Measurements from ENCODE around the gene TMEM202.

DNA sequence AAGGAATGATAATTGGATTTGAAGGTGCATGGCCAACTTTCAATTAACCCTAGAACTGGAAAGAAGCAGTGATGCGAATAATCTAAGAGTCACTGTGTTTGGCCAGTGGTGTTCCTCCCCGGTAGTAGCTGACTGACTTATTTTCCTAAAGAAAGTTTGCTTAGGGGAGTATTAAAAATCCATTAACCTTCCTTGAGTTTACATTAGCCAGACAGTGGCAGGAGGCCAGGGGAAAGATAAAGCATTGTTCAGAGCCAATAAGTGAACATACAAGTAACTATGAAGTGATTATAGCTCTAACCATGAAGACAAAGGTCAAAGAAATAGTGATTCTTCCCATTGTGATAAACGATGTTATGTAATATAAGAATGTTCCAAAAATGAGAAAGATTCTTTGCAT is 8.9 kb upstream of the TMEM202 start:
- TF ChIP-seq SREBF2 (IDR thresholded peaks at IDR 0.05) (no peak), EHMT2 (IDR thresholded peaks at IDR 0.05; ENCODE audit: low read depth) (no peak), MAFK (IDR thresholded peaks at IDR 0.05; ENCODE audit: partially characterized antibody) (no peak)
- TF ChIP-seq, protein P1, sequence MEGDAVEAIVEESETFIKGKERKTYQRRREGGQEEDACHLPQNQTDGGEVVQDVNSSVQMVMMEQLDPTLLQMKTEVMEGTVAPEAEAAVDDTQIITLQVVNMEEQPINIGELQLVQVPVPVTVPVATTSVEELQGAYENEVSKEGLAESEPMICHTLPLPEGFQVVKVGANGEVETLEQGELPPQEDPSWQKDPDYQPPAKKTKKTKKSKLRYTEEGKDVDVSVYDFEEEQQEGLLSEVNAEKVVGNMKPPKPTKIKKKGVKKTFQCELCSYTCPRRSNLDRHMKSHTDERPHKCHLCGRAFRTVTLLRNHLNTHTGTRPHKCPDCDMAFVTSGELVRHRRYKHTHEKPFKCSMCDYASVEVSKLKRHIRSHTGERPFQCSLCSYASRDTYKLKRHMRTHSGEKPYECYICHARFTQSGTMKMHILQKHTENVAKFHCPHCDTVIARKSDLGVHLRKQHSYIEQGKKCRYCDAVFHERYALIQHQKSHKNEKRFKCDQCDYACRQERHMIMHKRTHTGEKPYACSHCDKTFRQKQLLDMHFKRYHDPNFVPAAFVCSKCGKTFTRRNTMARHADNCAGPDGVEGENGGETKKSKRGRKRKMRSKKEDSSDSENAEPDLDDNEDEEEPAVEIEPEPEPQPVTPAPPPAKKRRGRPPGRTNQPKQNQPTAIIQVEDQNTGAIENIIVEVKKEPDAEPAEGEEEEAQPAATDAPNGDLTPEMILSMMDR (IDR thresholded peaks at IDR 0.05), result no peak
- TF ChIP-seq, protein P2, sequence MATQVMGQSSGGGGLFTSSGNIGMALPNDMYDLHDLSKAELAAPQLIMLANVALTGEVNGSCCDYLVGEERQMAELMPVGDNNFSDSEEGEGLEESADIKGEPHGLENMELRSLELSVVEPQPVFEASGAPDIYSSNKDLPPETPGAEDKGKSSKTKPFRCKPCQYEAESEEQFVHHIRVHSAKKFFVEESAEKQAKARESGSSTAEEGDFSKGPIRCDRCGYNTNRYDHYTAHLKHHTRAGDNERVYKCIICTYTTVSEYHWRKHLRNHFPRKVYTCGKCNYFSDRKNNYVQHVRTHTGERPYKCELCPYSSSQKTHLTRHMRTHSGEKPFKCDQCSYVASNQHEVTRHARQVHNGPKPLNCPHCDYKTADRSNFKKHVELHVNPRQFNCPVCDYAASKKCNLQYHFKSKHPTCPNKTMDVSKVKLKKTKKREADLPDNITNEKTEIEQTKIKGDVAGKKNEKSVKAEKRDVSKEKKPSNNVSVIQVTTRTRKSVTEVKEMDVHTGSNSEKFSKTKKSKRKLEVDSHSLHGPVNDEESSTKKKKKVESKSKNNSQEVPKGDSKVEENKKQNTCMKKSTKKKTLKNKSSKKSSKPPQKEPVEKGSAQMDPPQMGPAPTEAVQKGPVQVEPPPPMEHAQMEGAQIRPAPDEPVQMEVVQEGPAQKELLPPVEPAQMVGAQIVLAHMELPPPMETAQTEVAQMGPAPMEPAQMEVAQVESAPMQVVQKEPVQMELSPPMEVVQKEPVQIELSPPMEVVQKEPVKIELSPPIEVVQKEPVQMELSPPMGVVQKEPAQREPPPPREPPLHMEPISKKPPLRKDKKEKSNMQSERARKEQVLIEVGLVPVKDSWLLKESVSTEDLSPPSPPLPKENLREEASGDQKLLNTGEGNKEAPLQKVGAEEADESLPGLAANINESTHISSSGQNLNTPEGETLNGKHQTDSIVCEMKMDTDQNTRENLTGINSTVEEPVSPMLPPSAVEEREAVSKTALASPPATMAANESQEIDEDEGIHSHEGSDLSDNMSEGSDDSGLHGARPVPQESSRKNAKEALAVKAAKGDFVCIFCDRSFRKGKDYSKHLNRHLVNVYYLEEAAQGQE (IDR thresholded peaks at IDR 0.05), result no peak

Data from A549 (cell line).